H9 (cell line): ENCODE results near the gene DDC. TPM values are rescaled to one million over a fixed set of nuclear protein-coding genes. Genes with fewer than 3 reads are reported as not detected.

Experiments used
- DNase-seq: peaks from one replicate; pipeline ENCODE4 v3.0.0-alpha.2; 2017
- H2AFZ ChIP-seq: one replicate; pipeline ENCODE4 v1.6.1; 2013; ENCODE audit warnings: mild to moderate bottlenecking, low read length, control low read depth, moderate library complexity
- H2AK5ac ChIP-seq: 2 replicates; pipeline ENCODE4 v1.6.1; 2013; ENCODE audit warnings: low read length, control low read depth, mixed read lengths; ENCODE audit not compliant: insufficient read length
- H2BK120ac ChIP-seq: one replicate; pipeline ENCODE4 v1.6.1; 2013; ENCODE audit warnings: low read depth, mild to moderate bottlenecking, low read length, control low read depth, inconsistent platforms; ENCODE audit not compliant: poor library complexity, severe bottlenecking
- H2BK12ac ChIP-seq: 2 replicates; pipeline ENCODE4 v1.6.1; 2013; ENCODE audit warnings: low read length, control low read depth, mixed read lengths, low read depth; ENCODE audit not compliant: insufficient read length
- H2BK15ac ChIP-seq: 2 replicates; pipeline ENCODE4 v1.6.1; 2013; ENCODE audit warnings: low read depth, low read length, control low read depth
- H2BK20ac ChIP-seq: one replicate; pipeline ENCODE4 v1.6.1; 2013; ENCODE audit warnings: low read depth, mild to moderate bottlenecking, low read length, control low read depth, inconsistent platforms; ENCODE audit not compliant: poor library complexity, severe bottlenecking
- H2BK5ac ChIP-seq: 2 replicates; pipeline ENCODE4 v1.6.1; 2013; ENCODE audit warnings: low read length, control low read depth, mixed read lengths; ENCODE audit not compliant: insufficient read length
- H3K14ac ChIP-seq: 2 replicates; pipeline ENCODE4 v1.6.1; 2013; ENCODE audit warnings: low read length, control low read depth; ENCODE audit not compliant: insufficient read depth
- H3K18ac ChIP-seq: 2 replicates; pipeline ENCODE4 v1.6.1; 2013; ENCODE audit warnings: low read depth, mild to moderate bottlenecking, mixed read lengths, low read length, control low read depth; ENCODE audit not compliant: insufficient read length
- H3K23ac ChIP-seq: 2 replicates; pipeline ENCODE4 v1.6.1; 2013; ENCODE audit warnings: low read length, control low read depth, mixed read lengths, low read depth; ENCODE audit not compliant: insufficient read length
- H3K23me2 ChIP-seq: 2 replicates; pipeline ENCODE4 v1.6.1; 2013; ENCODE audit warnings: low read depth, mild to moderate bottlenecking, mixed read lengths, low read length, control low read depth; ENCODE audit not compliant: insufficient read length, poor library complexity, severe bottlenecking
- H3K27ac ChIP-seq: 2 replicates; pipeline ENCODE4 v1.5.1; 2013; ENCODE audit warnings: low read length, control low read depth, mixed read lengths, low read depth; ENCODE audit not compliant: insufficient read length
- H3K27me3 ChIP-seq: 2 replicates; pipeline ENCODE4 v1.6.1; 2013; ENCODE audit warnings: low read length, control low read depth, inconsistent platforms; ENCODE audit not compliant: insufficient read depth
- H3K4ac ChIP-seq: 2 replicates; pipeline ENCODE4 v1.6.1; 2013; ENCODE audit warnings: low read depth, mild to moderate bottlenecking, control low read depth, inconsistent platforms, low read length, moderate library complexity
- H3K4me1 ChIP-seq: 2 replicates; pipeline ENCODE4 v1.6.1; 2013; ENCODE audit warnings: low read length, control low read depth, inconsistent platforms; ENCODE audit not compliant: insufficient read depth
- H3K4me2 ChIP-seq: 2 replicates; pipeline ENCODE4 v1.6.1; 2013; ENCODE audit warnings: low read length, control low read depth, mixed read lengths; ENCODE audit not compliant: insufficient read length, insufficient read depth
- H3K56ac ChIP-seq: 2 replicates; pipeline ENCODE4 v1.6.1; 2013; ENCODE audit warnings: low read depth, mild to moderate bottlenecking, mixed read lengths, low read length, control low read depth; ENCODE audit not compliant: insufficient read length
- H3K79me1 ChIP-seq: 2 replicates; pipeline ENCODE4 v1.6.1; 2013; ENCODE audit warnings: low read depth, mild to moderate bottlenecking, moderate library complexity, low read length, control low read depth, inconsistent platforms; ENCODE audit not compliant: insufficient read depth, poor library complexity, severe bottlenecking
- H3K79me2 ChIP-seq: 2 replicates; pipeline ENCODE4 v1.6.1; 2013; ENCODE audit warnings: low read length, control low read depth, inconsistent platforms; ENCODE audit not compliant: insufficient read depth
- H3K9ac ChIP-seq: 2 replicates; pipeline ENCODE4 v1.6.1; 2013; ENCODE audit warnings: low read length, control low read depth, mixed read lengths; ENCODE audit not compliant: insufficient read length; ENCODE audit errors: extremely low read depth
- H3K9me3 ChIP-seq: one replicate; pipeline ENCODE4 v1.6.1; 2013; ENCODE audit warnings: low read depth, low read length, inconsistent platforms; ENCODE audit not compliant: control insufficient read depth
- H3T11ph ChIP-seq: one replicate; pipeline ENCODE4 v1.6.1; 2013; ENCODE audit warnings: mild to moderate bottlenecking, low read length, control low read depth, inconsistent platforms
- H4K20me1 ChIP-seq: one replicate; pipeline ENCODE4 v1.6.1; 2013; ENCODE audit not compliant: control insufficient read depth, insufficient read length, insufficient read depth
- H4K5ac ChIP-seq: 2 replicates; pipeline ENCODE4 v1.6.1; 2013; ENCODE audit warnings: low read depth, mild to moderate bottlenecking, mixed read lengths, low read length, control low read depth; ENCODE audit not compliant: insufficient read length
- H4K8ac ChIP-seq: replicated peaks from 2 replicates; pipeline ENCODE4 v1.6.1; 2013; ENCODE audit warnings: low read length, control low read depth, mixed read lengths, low read depth; ENCODE audit not compliant: insufficient read length
- H4K91ac ChIP-seq: 2 replicates; pipeline ENCODE4 v1.6.1; 2013; ENCODE audit warnings: low read depth, mild to moderate bottlenecking, moderate library complexity, mixed read lengths, low read length, control low read depth; ENCODE audit not compliant: insufficient read length
- H3K27ac Mint-ChIP-seq, 3 experiments: 2 replicates in 2 of 3; 3 replicates in 1 of 3; pipeline ENCODE4 v1.8.0; 2020 to 2021; ENCODE audit warnings: mixed read lengths in 3 of 3, mild to moderate bottlenecking in 1 of 3, moderate library complexity in 1 of 3
- H3K27me3 Mint-ChIP-seq: 2 replicates; pipeline ENCODE4 v1.8.0; 2021; ENCODE audit warnings: low read depth, mild to moderate bottlenecking, moderate library complexity, mixed read lengths
- H3K36me3 Mint-ChIP-seq, 3 experiments: 2 replicates in 2 of 3; 3 replicates in 1 of 3; pipeline ENCODE4 v1.8.0; 2020 to 2021; ENCODE audit warnings: low read depth in 3 of 3, mixed read lengths in 3 of 3; ENCODE audit not compliant: insufficient read depth in 1 of 3
- H3K4me1 Mint-ChIP-seq, 2 experiments: 2 replicates each; pipeline ENCODE4 v1.8.0; 2020; ENCODE audit warnings: mixed read lengths in 2 of 2
- H3K4me3 Mint-ChIP-seq, 2 experiments: 2 replicates in 1 of 2; 3 replicates in 1 of 2; pipeline ENCODE4 v1.8.0; 2020 to 2021; ENCODE audit warnings: mild to moderate bottlenecking in 2 of 2, mixed read lengths in 2 of 2, moderate library complexity in 1 of 2
- H3K9me3 Mint-ChIP-seq, 2 experiments: 2 replicates in 1 of 2; 3 replicates in 1 of 2; pipeline ENCODE4 v1.8.0; 2020; ENCODE audit warnings: mild to moderate bottlenecking in 2 of 2, mixed read lengths in 2 of 2, moderate library complexity in 1 of 2
- WGBS: extraction: QIAGEN DNeasy Blood & Tissue Kit; methylation state at CpG from one replicate; pipeline ENCODE4 v1.1.7; 2013; ENCODE audit warnings: missing lambda C conversion rate, low lambda C conversion rate, mixed read lengths; ENCODE audit not compliant: insufficient read length; ENCODE audit errors: extremely low coverage; 5-methylcytosine and 5-hydroxymethylcytosine counted together
- total RNA-seq: library from RNA; stranded (reverse); gene quantifications from 2 replicates; pipeline ENCODE4 v1.2.1, GENCODE V29; 2021
- TF ChIP-seq, protein P1 (sequence below): fragments of 200-600 bp; sonication (generic); conservative IDR thresholded peaks from 3 replicates; pipeline ENCODE4 v1.8.0; 2021; ENCODE audit warnings: antibody characterized with exemption, mild to moderate bottlenecking

The DDC gene
- total RNA-seq, 1 experiment from 2014 or later, result not detected

DNA sequence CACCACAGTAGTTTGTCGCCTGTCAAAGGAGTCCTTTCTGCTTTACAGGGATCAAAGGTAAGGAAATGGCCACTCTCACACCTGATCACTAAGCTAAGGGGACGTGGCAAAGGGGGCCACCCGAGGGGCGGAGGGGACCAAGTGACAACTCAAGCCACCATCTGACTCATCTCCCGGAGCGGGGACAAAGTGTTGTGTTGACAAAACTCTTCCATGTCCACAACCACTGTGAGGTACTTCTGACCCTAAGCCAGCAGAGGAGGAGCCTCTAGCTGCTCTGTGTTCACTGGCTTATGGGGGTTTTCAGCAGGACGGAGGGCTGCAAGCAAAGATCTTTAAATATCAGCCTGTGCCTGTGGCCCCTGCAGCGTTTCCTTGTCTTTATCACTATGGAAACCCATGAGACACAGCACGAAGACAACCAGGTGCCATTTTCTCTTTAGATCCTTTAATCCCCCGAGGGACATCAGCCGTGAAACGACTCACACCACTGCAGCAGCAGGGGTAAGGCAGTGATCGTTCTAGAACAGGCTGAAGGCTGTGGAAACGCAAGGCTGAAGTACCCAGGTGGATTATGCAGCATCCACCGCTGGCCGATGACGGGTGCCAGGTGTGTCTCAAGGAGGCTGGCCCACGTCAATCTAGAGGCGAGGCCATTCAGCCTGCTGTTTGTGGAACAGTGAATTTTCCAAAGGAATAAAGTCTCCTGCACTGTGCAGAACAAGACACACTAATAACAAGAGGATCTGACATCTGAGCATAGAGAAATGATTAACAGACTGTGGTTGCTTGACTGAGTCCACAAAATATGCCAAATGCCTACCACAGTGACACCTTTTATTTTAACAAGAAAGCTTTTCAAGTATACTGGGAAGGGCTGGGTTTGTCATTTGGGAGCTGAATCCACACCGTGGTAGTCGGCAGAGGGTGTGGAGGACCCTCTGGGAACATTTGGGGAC lies 26.6 kb upstream of the DDC start:
- Histone ChIP-seq H3K23me2 (no peaks in the 10 kb centered on the region), H3K18ac (no peak overlapping the region), H4K20me1 (no peaks in the 10 kb centered on the region), H2AFZ (no peak overlapping the region), H3K27me3 (no peaks in the 10 kb centered on the region), H2BK15ac (no peak overlapping the region), H3K9me3 (no peaks in the 10 kb centered on the region), H3K14ac (no peak overlapping the region), H2BK5ac (no peak overlapping the region), H2BK20ac (no peak overlapping the region), H4K8ac (no peak overlapping the region), H2BK12ac (no peak overlapping the region), H4K5ac (no peak overlapping the region), H3K79me2 (no peaks in the 10 kb centered on the region), H3K9ac (no peak overlapping the region), H3K27ac (no peak overlapping the region), H3K23ac (no peak overlapping the region), H3K79me1 (no peaks in the 10 kb centered on the region), H3K56ac (no peak overlapping the region), H4K91ac (no peak overlapping the region), H3T11ph (no peak overlapping the region), H3K4me2 (no peak overlapping the region), H2BK120ac (no peak overlapping the region), H2AK5ac (no peak overlapping the region), H3K4me1 (no peaks in the 10 kb centered on the region), H3K4ac (no peak overlapping the region)
- H3K4me1 Mint-ChIP-seq, result peaks cover 3 to 4% of the 10 kb centered on the region in 2 experiments; a peak in 2 of 4 replicates
- H3K27ac Mint-ChIP-seq, result peak overlapping the region in 1 of 3 experiments; percentile 59; a peak in 1 of 7 replicates
- TF ChIP-seq, protein P1, sequence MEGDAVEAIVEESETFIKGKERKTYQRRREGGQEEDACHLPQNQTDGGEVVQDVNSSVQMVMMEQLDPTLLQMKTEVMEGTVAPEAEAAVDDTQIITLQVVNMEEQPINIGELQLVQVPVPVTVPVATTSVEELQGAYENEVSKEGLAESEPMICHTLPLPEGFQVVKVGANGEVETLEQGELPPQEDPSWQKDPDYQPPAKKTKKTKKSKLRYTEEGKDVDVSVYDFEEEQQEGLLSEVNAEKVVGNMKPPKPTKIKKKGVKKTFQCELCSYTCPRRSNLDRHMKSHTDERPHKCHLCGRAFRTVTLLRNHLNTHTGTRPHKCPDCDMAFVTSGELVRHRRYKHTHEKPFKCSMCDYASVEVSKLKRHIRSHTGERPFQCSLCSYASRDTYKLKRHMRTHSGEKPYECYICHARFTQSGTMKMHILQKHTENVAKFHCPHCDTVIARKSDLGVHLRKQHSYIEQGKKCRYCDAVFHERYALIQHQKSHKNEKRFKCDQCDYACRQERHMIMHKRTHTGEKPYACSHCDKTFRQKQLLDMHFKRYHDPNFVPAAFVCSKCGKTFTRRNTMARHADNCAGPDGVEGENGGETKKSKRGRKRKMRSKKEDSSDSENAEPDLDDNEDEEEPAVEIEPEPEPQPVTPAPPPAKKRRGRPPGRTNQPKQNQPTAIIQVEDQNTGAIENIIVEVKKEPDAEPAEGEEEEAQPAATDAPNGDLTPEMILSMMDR, result no peak
- no peaks in the 10 kb centered on the region for H3K9me3 Mint-ChIP-seq
- no peak for DNase-seq
- no peak overlapping the region for H3K4me3 Mint-ChIP-seq
- no CpG with 5 or more reads among the region's 21 CpGs for WGBS
- peaks cover 31 to 50% (median 35%) of the 10 kb centered on the region in 3 experiments for H3K36me3 Mint-ChIP-seq
- no peaks in the 10 kb centered on the region for H3K27me3 Mint-ChIP-seq
